UCSD-AML1 (cell line): Measurements from ENCODE around the gene SEBOX.

Experiments used
- DNase-seq: peaks from one replicate; lab custom pipeline; 2025; ENCODE audit not compliant: unreplicated experiment; lab: John Stamatoyannopoulos, UW

Gene SEBOX

DNA sequence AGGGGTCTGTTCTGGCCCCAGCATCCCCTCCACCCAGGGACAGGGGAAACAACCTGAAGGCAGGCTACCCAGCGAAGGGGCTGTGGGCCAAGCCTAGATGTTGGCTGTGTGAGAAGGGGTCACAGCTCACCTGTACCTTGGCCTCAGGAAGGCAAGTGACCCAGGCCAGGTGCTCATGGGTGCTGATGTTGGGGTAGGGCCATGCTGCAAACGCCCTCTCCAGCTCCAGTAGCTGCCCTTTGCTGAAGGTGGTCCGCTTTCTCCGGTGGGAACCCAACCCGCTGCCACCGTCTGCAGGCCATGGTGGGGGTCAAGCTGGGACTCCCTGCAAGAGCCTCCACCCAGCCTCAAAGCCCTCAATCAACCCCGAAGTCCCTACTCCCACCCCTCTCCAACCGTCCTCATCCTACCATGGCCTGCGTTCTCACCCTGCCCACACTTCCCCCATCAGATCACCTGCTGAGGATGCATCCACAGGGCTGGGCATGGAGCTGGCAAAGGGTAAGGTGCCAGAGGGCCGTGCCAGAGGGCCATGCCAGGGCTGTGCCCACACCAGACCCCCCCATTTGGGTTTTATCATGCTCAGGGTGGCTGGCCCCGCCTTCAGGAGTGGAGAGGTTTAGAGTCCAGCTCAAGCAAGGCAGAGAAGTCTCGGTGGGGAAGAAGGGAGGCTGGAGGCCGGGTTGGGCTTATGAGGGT is at the start of gene SEBOX:
Gene SEBOX, minus strand, starts transcription at position 535 of the 699 bp plus-strand sequence. Its CDS starts 48 bp downstream, at position 487.
- DNase-seq = no peak

DNA sequence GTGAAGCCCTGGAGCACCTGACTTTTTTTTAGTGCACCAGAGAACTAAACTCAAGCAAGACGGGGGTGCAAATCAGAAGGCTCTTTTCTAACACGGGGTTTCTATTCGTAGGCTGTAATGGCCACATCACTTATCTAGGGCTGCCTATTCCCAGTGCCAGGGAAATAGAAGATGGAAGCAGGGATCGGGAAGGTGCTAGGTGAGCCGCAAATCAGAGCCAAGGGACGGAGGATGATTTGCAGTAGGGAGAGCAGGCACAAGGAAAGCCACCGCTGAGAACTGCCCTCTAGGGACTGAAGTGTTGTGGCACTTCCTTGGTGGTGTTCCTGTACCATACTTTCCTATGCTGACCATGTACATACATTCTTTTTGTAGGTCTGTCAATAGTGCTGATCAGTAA is 48.8 kb upstream of the SEBOX start:
- no peak for DNase-seq

- no peak for DNase-seq
Observed at GRCh38 chr17:28412099-28412498, 47.1 kb upstream of the SEBOX start.

DNA sequence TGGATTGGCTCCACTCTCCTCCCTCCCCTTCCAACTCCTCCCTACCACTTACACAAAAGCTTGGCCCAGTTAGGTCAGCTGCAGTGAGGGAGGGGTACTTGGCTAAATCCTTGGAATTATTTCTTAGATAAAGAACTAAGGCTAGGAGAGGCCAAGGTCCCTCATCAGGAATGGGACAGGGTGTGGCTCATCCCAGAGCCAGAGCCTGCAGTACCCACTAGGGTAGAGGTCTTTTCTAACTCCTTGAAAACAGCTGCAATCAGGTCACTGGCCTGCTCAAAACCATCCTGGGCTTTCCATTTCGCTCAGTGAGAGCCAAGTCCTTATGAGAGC is 42.9 kb upstream of the SEBOX start:
- no peak for DNase-seq

DNA sequence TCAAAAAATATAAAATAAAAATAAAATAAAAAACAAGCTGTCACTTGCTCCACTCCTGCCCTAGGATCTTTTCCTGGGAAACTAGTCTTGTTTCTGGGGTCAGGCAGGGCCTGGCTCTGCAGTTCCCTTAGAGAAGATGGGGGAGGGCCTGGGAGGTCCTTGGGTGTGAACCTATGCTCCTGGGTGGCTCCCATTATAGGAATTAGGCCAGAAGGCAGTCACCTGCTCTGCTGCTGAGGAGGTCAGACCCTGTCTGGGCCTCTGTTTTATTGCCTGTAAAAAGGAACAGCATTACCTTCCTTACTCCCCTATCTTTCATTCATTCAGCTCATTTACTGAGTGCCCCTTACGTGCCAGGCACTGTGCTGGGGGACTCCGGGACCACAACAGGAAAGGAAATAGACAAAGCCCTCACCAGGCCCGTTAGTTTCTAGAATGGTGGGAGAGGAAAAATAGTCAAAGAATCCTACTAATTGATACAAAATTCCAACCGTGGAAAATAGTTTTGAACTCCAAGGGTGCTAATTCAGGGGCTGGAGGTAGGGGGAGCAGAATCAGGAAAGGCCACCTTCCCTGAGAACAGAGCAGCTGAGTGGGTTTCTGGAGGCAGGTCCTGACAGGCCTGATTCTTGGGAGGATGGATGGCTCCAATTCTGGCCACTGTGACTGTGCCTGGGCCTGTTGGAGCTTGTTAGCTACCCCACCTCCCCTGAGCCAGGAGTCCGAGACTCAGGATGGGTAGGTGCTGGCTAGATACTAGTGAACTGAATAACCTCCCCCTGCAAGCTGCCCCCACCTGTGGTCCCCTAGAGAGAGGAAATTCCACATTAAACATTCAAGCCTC is 42.4 kb upstream of the SEBOX start:
- DNase-seq = no peak

DNA sequence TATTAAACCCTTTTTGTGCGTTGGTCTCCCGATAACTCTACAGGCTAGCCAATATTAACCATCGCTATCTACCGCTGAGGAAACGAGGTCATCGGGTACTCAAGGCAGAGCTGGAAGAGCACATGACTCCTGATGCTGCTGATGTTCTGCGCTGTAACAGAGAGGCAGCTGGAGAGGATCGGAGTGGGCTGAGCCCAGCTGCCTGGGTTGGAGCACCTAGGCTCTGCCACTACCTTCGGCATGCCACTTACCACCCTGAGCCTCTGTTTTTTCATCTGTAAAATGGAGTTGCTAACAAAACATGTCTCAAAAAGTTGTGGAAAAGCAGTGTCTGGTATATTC is 41.4 kb upstream of the SEBOX start:
- no peak for DNase-seq

- peak; percentile 54 for DNase-seq
Observed at GRCh38 chr17:28405632-28406472, 40.9 kb upstream of the SEBOX start, which contains the start of gene SLC46A1. Gene SLC46A1, minus strand, starts transcription at chr17:28406212. Its CDS starts 98 bp downstream, at chr17:28406114.

DNA sequence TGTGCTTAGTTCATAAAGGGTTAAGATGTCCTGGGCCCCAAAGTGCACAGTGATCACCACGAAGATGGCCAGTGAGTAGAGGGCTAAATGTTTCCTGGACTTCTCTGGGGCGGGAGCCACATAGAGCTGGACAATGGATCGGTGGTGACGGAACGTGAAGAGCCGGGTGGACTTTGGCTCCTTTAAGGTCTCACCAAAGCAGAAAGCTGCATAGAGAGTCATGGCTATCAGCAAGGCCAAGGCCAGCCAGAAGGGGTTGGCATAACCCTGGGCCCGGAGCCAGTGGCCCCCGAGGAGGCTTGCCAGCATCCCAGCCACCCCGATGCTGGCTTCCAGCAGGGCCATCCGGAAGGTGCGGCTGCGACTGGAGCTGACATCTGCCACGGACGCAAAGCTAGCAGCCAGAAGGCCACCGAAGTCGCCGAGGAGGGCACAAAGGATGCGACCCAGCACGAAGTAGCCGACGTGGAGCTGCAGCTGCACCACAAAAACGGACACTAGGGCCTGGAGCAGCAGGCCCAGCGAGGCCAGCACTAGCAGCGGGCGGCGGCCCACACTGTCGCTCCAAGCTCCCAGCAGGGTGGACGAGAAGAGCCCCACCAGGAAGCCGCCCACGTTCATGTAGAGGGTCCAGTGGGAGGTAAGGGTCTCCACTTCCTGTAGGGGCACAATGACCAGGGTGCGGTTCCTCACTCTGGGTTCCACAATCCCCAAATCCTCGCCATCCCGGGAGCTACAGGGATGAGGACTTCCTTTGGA is 40.0 kb upstream of the SEBOX start:
- DNase-seq = no peak

DNA sequence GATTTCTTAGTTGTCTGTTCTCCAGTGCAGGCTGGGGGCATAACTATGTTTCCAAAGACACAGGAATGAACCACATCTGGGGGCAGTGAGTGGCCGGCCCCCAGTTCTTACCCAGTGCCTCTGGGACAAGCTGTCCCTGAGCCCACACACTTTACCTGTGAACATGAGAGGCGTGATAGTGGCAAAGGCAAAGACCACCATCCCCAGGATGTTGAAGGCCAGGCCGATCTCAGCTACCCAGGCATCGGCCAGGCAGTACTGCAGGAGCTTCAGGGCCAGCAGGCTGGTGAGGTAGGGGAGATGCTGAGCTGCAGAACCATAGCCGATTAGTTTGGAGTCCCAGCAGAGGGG is 39.4 kb upstream of the SEBOX start:
- no peak for DNase-seq

DNA sequence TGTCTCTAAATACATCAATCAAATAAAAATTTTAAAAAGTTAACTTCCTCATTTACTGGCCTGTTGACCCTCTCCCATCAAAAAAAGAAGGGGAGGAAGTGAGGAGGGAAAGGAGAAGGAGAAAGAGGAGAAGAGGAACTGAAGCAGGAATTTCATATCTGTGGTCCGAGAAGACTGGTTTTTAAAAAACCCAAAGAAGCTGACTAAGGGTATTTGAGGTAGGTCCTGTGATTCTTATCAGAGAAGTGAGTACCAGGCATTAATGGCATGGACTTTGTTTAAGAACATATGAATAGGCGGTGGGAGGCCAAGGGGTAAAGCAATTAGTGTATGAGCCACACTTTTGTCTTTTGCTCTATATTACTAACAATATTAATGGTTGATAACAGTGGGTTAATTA is 39.0 kb upstream of the SEBOX start:
- no peak for DNase-seq

- DNase-seq = no peak
Observed at GRCh38 chr17:28402844-28403243, 37.8 kb upstream of the SEBOX start.

DNA sequence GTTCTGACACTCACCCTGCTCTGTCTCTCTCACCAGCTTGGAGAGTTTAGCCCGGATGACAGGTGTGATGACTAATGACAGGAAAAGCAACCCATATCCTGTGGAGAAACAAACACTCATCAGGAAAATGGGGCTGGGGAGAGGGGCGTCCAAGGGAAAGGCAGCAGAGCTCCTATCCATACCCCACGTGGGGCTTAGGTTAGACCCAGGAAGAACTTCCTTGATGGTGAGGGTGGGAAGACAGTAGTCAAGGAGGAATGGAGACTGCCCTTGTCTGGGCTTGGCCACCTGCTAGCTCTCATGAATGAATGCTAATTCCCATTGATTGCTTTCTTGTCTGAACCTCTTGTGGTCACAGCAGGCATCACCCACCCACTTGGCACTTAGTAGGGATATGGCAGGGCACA is 37.2 kb upstream of the SEBOX start:
- no peak for DNase-seq

- no peak for DNase-seq
Observed at GRCh38 chr17:28399808-28400207, 34.8 kb upstream of the SEBOX start.

DNA sequence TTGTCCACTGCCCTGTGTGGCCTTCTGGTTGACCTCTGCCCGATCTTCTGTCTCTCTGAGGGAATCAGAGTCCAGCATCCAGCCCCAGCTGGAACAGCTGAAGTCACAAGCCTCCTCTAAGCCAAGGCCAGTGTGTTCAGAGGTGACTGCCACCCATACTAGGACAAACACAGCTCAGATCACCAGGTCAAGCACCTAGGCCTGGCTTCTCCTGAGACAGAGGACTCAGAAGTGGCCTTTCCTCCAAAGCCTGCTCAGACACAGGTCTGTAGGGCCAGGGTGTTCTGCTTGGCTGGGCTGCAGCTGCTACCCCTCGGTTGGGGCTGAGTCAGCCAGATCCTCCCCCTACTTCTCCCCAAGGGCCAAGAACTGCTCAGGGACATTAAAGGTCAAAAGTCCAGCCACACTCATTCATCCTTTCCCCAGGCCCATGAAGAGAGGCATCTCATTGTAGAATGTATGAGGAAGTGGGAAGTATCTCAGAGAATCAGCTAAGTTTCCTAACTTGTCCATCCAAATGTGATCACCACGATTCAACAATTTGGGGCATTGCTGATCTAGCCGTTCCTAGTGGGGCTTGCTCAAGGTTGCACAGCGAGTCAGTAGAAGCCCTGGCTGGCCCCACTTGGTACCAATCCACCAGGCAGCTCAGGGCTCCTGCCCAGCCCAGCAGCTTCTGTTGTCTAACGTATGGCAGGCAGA is 33.4 kb upstream of the SEBOX start:
- no peak for DNase-seq

GRCh38 chr17:28397687-28398279 is 32.8 kb upstream of the SEBOX start:
- DNase-seq = no peak

DNA sequence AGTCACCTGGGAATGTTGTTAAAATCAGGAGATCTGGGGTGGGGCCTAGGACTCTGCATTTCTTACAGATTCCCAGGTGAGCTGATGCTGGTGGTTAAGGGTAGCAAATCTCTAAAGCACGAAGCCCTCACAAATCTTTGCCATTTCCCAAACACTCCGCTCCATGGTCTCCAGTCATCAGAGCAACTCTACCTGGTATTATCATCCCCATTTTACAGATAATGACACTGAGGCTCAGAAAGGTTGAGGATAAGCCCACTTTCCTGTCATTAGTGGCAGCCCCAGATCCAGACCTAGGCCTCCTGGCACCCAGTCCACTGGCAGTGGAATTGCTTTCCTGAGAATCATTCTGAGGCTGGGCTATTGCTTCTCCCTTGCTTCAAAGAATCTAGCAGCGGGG is 32.3 kb upstream of the SEBOX start:
- DNase-seq = no peak

DNA sequence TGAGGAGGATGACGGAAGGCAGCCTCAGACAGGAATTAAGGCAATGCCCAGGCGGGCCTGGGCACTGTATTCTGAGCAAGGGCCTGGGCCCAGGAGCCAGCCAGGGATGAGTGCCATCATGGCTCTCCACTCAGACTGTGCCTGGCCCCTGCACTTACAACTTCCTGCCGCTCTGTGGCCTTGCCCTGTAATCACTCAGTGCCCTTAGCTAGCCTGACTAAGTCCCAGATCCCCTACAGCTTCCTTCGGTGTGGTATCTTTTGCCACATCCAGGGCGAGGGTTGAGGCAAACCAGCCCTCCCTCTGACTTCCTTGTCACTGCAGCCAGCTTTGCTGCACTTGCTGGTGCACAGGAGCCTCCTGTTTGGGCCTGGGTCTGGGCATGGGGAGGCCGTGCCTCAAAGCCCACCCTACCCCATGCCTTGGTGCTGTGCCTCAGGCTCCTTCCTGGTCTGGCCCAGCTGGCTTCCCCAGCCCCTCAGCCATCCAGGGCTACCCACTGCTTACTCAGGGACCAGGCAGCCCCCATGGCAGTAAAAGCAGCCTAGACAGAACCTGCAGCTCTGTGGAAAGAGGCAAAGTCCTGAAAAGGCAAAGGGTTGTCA is 31.7 kb upstream of the SEBOX start:
- DNase-seq = peak; percentile 64

DNA sequence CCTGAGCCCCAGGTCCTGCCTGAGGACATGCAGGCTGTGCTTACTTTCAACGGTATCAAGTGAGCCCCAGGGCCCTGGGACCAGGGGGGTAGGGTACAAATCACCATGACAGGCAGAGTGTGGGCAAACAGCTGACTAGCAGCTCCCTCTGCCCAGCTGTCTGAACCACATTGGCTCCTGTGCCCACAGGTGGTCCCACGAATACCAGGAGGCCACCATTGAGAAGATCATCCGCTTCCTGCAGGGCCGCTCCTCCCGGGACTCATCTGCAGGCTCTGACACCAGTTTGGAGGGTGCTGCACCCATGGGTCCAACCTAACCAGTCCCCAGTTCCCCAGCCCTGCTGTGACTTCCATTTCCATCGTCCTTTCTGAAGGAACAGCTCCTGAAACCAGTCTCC is 31.0 kb upstream of the SEBOX start:
- no peak for DNase-seq

- no peak for DNase-seq
Observed at GRCh38 chr17:28395426-28395825, 30.4 kb upstream of the SEBOX start.
